GM19099 (cell line): ENCODE data around the gene PARD6A.

ENCODE experiments used
- POLR2A ChIP-seq: IDR thresholded peaks from 3 replicates; pipeline ENCODE4 v1.6.1; 2011; ENCODE audit warnings: low read depth; ENCODE audit not compliant: insufficient read length; ENCODE audit errors: extremely low read depth

The PARD6A gene

DNA sequence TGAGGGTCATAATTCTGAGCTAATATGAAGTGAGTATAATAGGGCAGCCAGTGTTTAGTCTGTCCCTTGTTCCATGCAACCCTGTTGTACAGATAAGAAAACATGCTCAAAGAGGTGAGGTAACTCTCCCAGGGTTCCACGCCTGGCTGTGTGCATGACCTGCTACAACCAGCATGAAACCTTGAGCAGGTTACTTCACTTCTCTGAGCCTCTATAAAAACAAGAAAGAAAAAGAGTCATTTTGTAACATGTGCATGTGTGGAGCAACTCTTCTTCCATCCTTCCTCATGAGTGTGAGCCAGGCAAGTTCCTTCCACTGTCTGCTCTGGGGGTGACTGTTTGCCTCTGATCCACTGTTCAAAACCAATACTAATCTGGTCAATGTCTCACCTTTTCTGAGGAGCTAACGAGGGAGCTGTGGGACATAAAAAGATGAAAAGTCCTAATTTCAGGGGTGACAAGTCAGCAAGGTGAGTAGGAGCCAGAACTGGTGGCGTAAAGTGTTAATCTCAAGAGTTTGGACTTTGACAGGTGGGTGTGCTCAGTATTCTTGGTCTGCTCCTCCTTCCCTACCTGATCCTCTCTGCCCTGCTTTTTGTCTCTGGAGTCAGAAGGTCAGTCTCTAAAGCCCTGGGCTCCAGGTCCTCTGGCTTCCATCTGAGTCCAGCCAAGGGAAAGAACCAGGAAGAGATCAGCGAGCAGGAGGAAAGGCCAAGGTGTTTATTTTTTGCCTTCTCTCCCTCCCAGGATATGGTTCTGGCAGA is 36.8 kb downstream of the PARD6A start:
- TF ChIP-seq POLR2A, result no peak

DNA sequence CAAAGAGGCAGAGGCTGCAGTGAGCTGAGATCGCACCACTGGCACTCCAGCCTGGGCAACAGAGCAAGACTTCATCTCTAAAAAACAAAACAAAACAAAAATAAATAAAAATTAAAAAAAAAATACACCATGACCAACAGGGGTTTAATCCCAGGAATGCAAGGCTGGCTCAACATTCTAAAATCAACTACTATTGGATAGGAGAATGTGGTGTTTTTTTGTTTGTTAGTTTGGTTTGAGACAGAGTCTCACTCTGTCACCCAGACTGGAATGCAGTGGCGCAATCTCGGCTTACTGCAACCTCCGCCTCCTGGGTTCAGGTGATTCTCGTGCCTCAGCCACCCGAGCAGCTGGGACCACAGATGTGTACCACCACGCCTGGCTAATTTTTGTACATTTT is 38.5 kb downstream of the PARD6A start:
- no peak for TF ChIP-seq POLR2A

DNA sequence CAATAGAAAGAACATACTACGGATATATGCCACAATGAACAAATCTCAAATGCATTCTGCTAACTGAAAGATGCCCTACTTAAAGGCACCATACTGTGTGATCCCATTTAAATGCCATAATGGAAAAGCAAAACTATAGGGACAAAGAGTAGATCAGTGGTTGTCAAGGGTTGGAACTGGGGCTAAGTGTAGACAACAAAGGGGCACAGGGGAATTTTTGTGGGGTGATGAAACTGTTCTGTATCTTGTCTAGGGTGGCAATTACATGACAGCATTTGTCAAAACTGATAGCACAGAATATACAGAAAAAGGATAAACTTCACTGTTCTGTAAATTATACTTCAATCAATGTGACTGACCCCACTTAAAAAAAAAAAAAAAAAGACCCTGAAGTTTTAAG is 40.7 kb downstream of the PARD6A start:
- no peak for TF ChIP-seq POLR2A

DNA sequence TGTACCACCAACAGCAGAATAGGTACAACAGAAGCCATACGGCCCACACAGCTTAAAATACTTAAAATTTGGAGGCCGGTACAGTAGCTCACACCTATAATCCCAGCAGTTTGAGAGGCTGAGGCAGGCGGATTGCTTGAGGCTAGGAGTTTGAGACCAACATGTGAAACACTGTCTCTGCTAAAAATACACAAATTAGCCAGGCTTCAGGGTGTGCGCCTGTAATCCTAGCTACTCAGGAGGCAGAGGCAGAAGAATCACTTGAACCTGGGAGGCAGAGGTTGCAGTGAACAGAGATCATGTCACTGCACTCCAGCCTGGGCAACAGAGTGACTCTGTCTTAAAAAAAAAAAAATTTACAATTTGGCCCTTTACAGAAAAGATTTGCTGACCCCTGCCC is 41.4 kb downstream of the PARD6A start:
- no peak for TF ChIP-seq POLR2A

DNA sequence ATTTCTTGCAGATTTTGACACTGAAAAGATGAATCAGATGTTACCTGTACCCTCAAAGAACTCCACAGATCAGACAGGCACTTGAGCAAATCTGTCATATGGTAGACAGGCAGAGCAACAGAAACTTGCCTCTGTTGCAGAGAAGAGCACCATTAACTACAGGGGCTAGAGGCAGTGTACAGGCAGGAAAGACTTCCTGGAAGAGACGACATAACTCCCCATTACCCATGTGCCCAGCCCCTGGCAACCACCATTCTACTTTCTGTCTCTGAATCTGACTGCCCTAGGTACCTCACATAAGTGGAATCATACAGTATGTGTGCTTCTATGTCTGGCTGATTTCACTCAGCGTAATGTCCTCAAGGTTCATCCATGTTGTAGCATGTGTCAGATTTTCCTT is 42.9 kb downstream of the PARD6A start:
- no peak for TF ChIP-seq POLR2A

DNA sequence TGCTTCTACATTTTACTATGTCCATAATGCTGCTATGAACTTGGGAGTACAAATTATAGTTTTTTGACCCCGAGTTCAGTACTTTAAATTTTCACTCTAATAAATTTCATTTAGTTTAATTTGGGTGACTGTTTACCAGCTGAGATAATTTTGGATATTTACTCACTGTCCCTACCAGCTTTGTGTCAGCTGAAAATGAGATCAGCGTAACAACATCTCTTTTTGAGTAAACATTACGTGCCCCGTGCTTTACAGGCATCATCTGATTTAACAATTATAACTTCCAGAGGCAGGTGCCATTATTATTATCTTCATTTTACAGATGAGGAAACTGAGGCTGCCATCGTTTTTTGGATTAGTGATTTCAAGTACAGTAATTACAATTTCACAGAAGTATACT is 43.4 kb downstream of the PARD6A start:
- no peak for TF ChIP-seq POLR2A

DNA sequence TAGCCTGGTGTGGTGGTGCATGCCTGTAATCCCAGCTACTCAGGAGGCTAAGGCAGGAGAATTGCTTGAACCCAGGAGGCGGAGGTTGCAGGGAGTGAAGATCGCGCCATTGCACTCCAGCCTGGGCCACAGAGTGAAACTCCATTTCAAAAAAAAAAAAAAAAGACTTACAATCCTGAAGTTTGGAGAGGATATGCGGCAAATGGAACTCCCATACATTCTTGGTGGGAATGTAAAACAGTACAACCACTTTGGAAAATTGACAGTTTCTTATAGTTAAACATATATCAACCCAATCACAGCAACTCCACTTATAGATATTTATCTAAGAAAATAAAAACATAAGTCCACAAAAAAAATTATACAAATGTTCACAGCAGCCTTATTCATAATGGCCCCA is 46.5 kb downstream of the PARD6A start:
- no peak for TF ChIP-seq POLR2A

DNA sequence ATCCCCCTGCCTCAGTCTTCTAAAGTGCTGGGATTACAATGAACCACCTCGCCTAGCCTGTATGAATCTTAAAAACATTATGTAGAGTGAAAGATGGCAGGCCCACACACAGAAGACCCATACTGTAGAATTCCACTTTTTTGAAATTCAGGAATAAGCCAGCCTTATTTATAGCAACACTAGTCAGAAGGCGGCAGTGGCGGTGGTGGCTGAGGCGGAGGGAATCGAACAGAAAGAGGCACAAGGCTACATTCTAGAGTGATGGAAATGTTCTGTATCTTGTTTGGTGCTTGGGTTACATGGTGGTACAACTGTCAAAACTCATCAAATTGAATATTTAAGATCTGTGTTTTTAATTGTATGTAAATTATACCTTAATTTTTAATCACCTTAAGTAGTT is 47.0 kb downstream of the PARD6A start:
- TF ChIP-seq POLR2A, result no peak

DNA sequence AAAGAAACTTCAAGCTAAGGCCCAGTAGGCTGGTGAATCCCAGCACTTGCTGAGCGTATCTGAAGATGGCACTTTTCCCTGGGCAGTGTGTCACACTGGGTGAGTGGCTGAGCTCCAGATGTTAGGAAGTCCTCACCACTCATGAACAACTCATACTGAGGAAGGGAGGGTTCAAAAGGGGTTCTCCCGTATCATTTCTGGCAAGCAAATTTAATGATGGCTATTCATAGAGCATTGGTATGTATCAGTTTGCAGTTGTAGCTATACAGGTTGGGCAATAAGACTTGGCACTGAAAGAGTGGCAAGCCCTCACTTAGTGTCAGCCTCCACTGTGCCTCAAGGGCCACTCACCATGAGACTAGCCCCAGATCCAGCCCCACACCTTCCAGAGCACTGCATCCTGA is 47.6 kb downstream of the PARD6A start:
- no peak for TF ChIP-seq POLR2A

DNA sequence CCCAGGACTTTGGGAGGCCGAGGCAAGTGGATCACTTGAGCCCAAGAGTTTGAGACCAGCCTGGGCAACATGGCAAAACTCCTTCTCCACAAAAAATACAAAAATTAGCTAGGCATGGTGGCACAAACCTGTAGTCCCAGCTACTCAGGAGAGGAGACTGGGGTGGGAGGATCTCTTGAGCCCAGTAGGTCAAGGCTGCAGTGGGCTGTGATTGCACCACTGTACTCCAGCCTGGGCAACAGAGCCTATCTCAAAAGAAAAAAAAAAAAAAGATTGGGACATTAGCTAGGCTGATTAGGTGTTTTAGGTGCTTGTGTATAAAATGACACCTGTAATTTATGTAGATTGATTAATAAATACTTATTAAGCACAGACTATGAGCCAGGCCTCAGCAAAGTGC is 48.3 kb downstream of the PARD6A start:
- TF ChIP-seq POLR2A, result no peak

DNA sequence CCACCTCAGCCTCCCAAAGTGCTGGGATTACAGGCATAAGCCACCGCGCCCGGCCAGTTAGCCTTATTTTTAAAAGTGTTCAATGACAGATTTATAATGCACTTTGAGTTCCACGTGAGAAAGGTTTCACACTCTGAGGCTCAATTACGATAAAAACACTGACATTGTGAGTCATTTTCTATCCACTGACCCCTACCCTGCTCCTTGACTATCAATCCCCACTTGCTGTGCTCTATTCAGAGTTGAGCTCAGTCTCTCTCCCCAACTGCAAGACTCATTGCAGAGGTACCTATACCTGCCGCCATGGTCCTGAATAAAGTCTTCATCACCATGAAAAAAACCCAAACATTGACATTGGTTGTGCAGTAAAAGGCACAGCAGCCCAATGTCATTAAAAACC is 49.8 kb downstream of the PARD6A start:
- no peak for TF ChIP-seq POLR2A
